ENCODE results near the gene MVB12A. TPM values are rescaled to one million over a fixed set of nuclear protein-coding genes. Genes with fewer than 3 reads are reported as not detected.
A peak's percentile ranks its signal among the peaks of the same experiment; 100 is the strongest.

Gene MVB12A
- total and polyA plus RNA-seq, 9 of the 15 experiments (the other 6 are each of a cell fraction or from before 2014, with no cell fraction given) = 1.2 to 46.2 (median 22.4) TPM

DNA sequence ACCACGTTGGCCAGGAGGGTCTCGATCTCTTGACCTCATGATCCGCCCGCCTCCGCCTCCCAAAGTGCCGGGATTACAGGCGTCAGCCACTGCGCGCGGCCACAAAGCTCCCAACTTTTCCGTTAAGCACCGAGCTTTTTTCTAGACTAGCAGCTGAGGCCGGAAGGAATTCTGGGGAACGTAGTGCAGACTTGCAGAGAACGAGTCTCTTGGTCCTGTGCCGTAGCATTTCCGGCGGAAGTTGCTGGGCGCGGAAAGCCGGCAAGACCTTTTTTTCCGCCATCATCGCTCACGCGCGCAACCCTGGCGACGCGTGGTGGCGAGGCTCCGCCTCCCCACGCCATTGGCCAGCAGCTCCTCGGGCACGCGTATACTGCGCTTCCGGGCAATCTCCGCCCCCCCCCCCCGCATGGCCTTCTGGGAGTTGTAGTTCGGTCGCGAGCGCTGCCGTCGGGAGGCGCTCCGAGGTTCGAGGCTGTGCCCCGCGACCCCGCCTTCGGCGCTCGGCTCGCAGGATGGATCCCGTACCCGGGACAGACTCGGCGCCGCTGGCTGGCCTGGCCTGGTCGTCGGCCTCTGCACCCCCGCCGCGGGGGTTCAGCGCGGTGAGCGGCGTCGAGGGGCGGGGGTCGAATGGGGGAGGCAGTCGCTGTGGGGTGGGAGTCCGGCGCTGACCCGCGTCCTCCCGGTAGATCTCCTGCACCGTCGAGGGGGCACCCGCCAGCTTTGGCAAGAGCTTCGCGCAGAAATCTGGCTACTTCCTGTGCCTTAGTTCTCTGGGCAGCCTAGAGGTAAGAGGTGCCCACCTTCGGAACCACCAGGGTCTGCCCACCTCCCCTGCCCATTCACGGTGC is at the start of gene MVB12A (continued):
- TF ChIP-seq, protein P1, sequence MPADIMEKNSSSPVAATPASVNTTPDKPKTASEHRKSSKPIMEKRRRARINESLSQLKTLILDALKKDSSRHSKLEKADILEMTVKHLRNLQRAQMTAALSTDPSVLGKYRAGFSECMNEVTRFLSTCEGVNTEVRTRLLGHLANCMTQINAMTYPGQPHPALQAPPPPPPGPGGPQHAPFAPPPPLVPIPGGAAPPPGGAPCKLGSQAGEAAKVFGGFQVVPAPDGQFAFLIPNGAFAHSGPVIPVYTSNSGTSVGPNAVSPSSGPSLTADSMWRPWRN (IDR thresholded peaks at IDR 0.05; ENCODE audit: low read depth) = peak; percentile 98
- TF ChIP-seq HDAC1 (IDR thresholded peaks at IDR 0.05) (0 out of 4 replicates have a peak, but pooled peaks of 1 of the 2 experiments have one; percentile 11), HIVEP1 (CRISPR knock-in tag; IDR thresholded peaks at IDR 0.05) (no peak), CBX1 (IDR thresholded peaks at IDR 0.05; ENCODE audit: low read depth) (peak; percentile 38; the same call in 1 of the 2 replicates), RFX5 (IDR thresholded peaks at IDR 0.05; ENCODE audit: low read depth, low read length) (no peak; the same call in 1 of the 2 replicates), ZBED1 (IDR thresholded peaks at IDR 0.05) (peak; percentile 53; the same call in 1 of the 2 replicates), ZNF239 (CRISPR knock-in tag; IDR thresholded peaks at IDR 0.05) (no peak), ZNF766 (CRISPR knock-in tag; conservative IDR thresholded peaks at IDR 0.05) (peak; percentile 55; the same call in 1 of the 2 replicates), TEAD1 (CRISPR knock-in tag; IDR thresholded peaks at IDR 0.05) (peak in 1 of 2 experiments; percentile 35; a peak in 1 of 4 replicates), ZFX (CRISPR knock-in tag; IDR thresholded peaks at IDR 0.05) (peak; percentile 56), CC2D1A (IDR thresholded peaks at IDR 0.05) (no peak), ZNF584 (CRISPR knock-in tag; IDR thresholded peaks at IDR 0.05; ENCODE audit: low read depth) (0 out of 2 replicates have a peak, but pooled peaks have one; percentile 50), ZNF778 (CRISPR knock-in tag; IDR thresholded peaks at IDR 0.05) (no peak)
- TF ChIP-seq, protein P2, sequence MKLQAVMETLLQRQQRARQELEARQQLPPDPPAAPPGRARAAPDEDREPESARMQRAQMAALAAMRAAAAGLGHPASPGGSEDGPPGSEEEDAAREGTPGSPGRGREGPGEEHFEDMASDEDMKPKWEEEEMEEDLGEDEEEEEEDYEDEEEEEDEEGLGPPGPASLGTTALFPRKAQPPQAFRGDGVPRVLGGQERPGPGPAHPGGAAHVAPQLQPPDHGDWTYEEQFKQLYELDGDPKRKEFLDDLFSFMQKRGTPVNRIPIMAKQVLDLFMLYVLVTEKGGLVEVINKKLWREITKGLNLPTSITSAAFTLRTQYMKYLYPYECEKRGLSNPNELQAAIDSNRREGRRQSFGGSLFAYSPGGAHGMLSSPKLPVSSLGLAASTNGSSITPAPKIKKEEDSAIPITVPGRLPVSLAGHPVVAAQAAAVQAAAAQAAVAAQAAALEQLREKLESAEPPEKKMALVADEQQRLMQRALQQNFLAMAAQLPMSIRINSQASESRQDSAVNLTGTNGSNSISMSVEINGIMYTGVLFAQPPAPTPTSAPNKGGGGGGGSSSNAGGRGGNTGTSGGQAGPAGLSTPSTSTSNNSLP (IDR thresholded peaks at IDR 0.05; ENCODE audit: borderline replicate concordance, low read depth, low read length) = no peak
- TF ChIP-seq, protein P3, sequence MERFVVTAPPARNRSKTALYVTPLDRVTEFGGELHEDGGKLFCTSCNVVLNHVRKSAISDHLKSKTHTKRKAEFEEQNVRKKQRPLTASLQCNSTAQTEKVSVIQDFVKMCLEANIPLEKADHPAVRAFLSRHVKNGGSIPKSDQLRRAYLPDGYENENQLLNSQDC (CRISPR knock-in tag; IDR thresholded peaks at IDR 0.05) = no peak
- TF ChIP-seq, protein P4, sequence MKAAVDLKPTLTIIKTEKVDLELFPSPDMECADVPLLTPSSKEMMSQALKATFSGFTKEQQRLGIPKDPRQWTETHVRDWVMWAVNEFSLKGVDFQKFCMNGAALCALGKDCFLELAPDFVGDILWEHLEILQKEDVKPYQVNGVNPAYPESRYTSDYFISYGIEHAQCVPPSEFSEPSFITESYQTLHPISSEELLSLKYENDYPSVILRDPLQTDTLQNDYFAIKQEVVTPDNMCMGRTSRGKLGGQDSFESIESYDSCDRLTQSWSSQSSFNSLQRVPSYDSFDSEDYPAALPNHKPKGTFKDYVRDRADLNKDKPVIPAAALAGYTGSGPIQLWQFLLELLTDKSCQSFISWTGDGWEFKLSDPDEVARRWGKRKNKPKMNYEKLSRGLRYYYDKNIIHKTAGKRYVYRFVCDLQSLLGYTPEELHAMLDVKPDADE (conservative IDR thresholded peaks at IDR 0.05; ENCODE audit: control insufficient read depth, low read depth, low read length) = peak; percentile 94; the same call in 1 of the 2 replicates
